HCT116 (cell line): ENCODE data around the gene IQCN. TPM values are rescaled to one million over a fixed set of nuclear protein-coding genes. Genes with fewer than 3 reads are reported as not detected.
A peak's percentile ranks its signal among the peaks of the same experiment; 100 is the strongest.

ENCODE experiments used
- ATAC-seq: fragments of 200-7000 bp; cut with Tn5 transposase; 2 replicates; pipeline ENCODE4 v1.9.1; 2020; ENCODE audit warnings: mild to moderate bottlenecking, moderate library complexity
- BruUV-seq: library from RNA; stranded (reverse); fragments of 400-500 nt; replicated peaks from 2 replicates; lab custom pipeline; 2021; lab: Mats Ljungman, UMichigan
- CTCF ChIA-PET: fragments of 300-600 bp; sonication (Branson Sonifier 250); formaldehyde crosslinking; loops from one replicate; lab custom pipeline; 2021; ENCODE audit warnings: antibody characterized with exemption; lab: Charles Lee
- POLR2A ChIA-PET: fragments of 300-600, 350-600 bp; sonication (Branson Sonifier 250); formaldehyde crosslinking; loops from one replicate; lab custom pipeline; 2021; ENCODE audit warnings: antibody characterized with exemption; lab: Charles Lee
- RAD21 ChIA-PET, 2 experiments: fragments of 300-600 bp; sonication (Branson Sonifier 250); formaldehyde crosslinking; loops; one replicate each; lab custom pipeline; 2023; ENCODE audit warnings: low total read pairs in 2 of 2; ENCODE audit not compliant: uncharacterized antibody in 2 of 2, unreplicated experiment in 2 of 2, low non-redundant PET in 1 of 2; lab: Charles Lee
- DNase-seq: peaks from one replicate; pipeline ENCODE4 v3.0.0-alpha.2; 2010; ENCODE audit warnings: low read depth, low spot score
- H2AFZ ChIP-seq: fragments of 200-600 bp; shearing (Covaris generic), sonication (generic); 2 replicates; pipeline ENCODE4 v1.6.1; 2017; ENCODE audit warnings: low read depth, mixed run types, mixed read lengths, antibody characterized with exemption, low read length; ENCODE audit not compliant: poor library complexity, severe bottlenecking
- H3K27ac ChIP-seq: 2 replicates; pipeline ENCODE4 v1.5.1; 2012; ENCODE audit warnings: low read depth, low read length
- H3K27me3 ChIP-seq: fragments of 200-600 bp; sonication (generic); 2 replicates; pipeline ENCODE4 v1.6.1; 2016; ENCODE audit warnings: mixed run types, low read length, mixed read lengths; ENCODE audit not compliant: insufficient read depth
- H3K36me3 ChIP-seq, 2 experiments: fragments of 200-500 bp in 1 of 2; fragments of 200-600 bp in 1 of 2; sonication (Bioruptor generic) in 1 of 2; sonication (generic) in 1 of 2; 2 replicates each; pipeline versions ENCODE4 v1.5.1 to v1.6.1; 2014 to 2016; ENCODE audit warnings: low read length in 2 of 2, inconsistent platforms in 1 of 2, mixed read lengths in 1 of 2, mixed run types in 1 of 2; ENCODE audit not compliant: insufficient read depth in 2 of 2, control insufficient read depth in 1 of 2
- H3K4me1 ChIP-seq, 2 experiments: fragments of 200-600 bp in 1 of 2; sonication (generic) in 1 of 2; 2 replicates each; pipeline versions ENCODE4 v1.5.1 to v1.6.1; 2012 to 2017; ENCODE audit warnings: low read length in 2 of 2, inconsistent platforms in 1 of 2, mild to moderate bottlenecking in 1 of 2, mixed read lengths in 1 of 2, mixed run types in 1 of 2, moderate library complexity in 1 of 2; ENCODE audit not compliant: insufficient read depth in 2 of 2, control insufficient read depth in 1 of 2
- H3K4me2 ChIP-seq: fragments of 200-600 bp; sonication (generic); 2 replicates; pipeline ENCODE4 v1.6.1; 2017; ENCODE audit warnings: mixed run types, low read length, mixed read lengths
- H3K4me3 ChIP-seq, 2 experiments: fragments of 200-600 bp in 1 of 2; sonication (generic) in 1 of 2; replicated peaks in 1 of 2; 2 replicates each; pipeline ENCODE4 v1.5.1; 2011 to 2016; ENCODE audit warnings: low read length in 2 of 2, control low read depth in 1 of 2, low read depth in 1 of 2, mild to moderate bottlenecking in 1 of 2, mixed read lengths in 1 of 2, mixed run types in 1 of 2
- H3K79me2 ChIP-seq: fragments of 200-600 bp; sonication (generic); 2 replicates; pipeline ENCODE4 v1.6.1; 2017; ENCODE audit warnings: mild to moderate bottlenecking, mixed run types, low read length, moderate library complexity, mixed read lengths; ENCODE audit not compliant: insufficient read depth
- H3K9ac ChIP-seq: fragments of 200-600 bp; sonication (generic); 2 replicates; pipeline ENCODE4 v1.6.1; 2016; ENCODE audit warnings: low read length, mixed read lengths
- H3K9me2 ChIP-seq: fragments of 200-600 bp; sonication (generic), shearing (Covaris generic); 2 replicates; pipeline ENCODE4 v1.6.1; 2017; ENCODE audit warnings: mixed run types, mild to moderate bottlenecking, moderate library complexity; ENCODE audit not compliant: insufficient read depth
- H3K9me3 ChIP-seq, 2 experiments: fragments of 200-500 bp in 1 of 2; fragments of 200-600 bp in 1 of 2; sonication (Bioruptor generic) in 1 of 2; sonication (generic) in 1 of 2; 2 replicates each; pipeline ENCODE4 v1.6.1; 2014 to 2017; ENCODE audit warnings: low read length in 2 of 2, mixed read lengths in 2 of 2, inconsistent platforms in 1 of 2, low read depth in 1 of 2, mild to moderate bottlenecking in 1 of 2, mixed run types in 1 of 2, moderate library complexity in 1 of 2; ENCODE audit not compliant: control insufficient read depth in 1 of 2, insufficient read depth in 1 of 2
- H4K20me1 ChIP-seq: fragments of 200-600 bp; sonication (generic), shearing (Covaris generic); 2 replicates; pipeline ENCODE4 v1.6.1; 2017; ENCODE audit warnings: mixed run types, mild to moderate bottlenecking, moderate library complexity; ENCODE audit not compliant: insufficient read depth
- CBX3 ChIP-seq: IDR thresholded peaks from 2 replicates; pipeline ENCODE4 v1.6.1; 2012; ENCODE audit warnings: low read depth
- EZH2 ChIP-seq: fragments of 200-600 bp; sonication (generic); IDR thresholded peaks from 2 replicates; pipeline ENCODE4 v1.6.1; 2017; ENCODE audit warnings: antibody characterized with exemption, mixed run types
- POLR2AphosphoS5 ChIP-seq: IDR thresholded peaks from 2 replicates; pipeline ENCODE4 v1.6.1; 2011; ENCODE audit warnings: mild to moderate bottlenecking, low read depth, low read length, moderate library complexity
- SIN3A ChIP-seq: IDR thresholded peaks from 2 replicates; pipeline ENCODE4 v1.6.1; 2012; ENCODE audit warnings: low read depth
- TCF7L2 ChIP-seq: IDR thresholded peaks from 2 replicates; pipeline ENCODE4 v1.7.0; 2011; ENCODE audit warnings: borderline replicate concordance, inconsistent platforms; ENCODE audit not compliant: insufficient read depth, insufficient read length; ENCODE audit errors: extremely low read depth
- ZFX ChIP-seq: fragments of 450-650 bp; IDR thresholded peaks from 2 replicates; pipeline ENCODE4 v1.6.1; 2017
- intact Hi-C: fragments of 100-400 bp; cut with micrococcal nuclease; formaldehyde crosslinking; loops from 2 replicates; pipeline ENCODE4 v1.10.0; 2022
- total RNA-seq: library from RNA; stranded (reverse); gene quantifications from one replicate; pipeline ENCODE4 v1.2.1, GENCODE V29; 2021; ENCODE audit not compliant: unreplicated experiment
- TF ChIP-seq, protein P1 (sequence below): IDR thresholded peaks from 2 replicates; pipeline ENCODE4 v1.6.1; 2012; ENCODE audit warnings: low read depth
- TF ChIP-seq, protein P2 (sequence below): IDR thresholded peaks from 2 replicates; pipeline ENCODE4 v1.6.1; 2012
- TF ChIP-seq, protein P3 (sequence below): IDR thresholded peaks from 2 replicates; pipeline ENCODE4 v1.6.1; 2012

IQCN gene
- total RNA-seq, 1 experiment from 2014 or later = 4.8 TPM

DNA sequence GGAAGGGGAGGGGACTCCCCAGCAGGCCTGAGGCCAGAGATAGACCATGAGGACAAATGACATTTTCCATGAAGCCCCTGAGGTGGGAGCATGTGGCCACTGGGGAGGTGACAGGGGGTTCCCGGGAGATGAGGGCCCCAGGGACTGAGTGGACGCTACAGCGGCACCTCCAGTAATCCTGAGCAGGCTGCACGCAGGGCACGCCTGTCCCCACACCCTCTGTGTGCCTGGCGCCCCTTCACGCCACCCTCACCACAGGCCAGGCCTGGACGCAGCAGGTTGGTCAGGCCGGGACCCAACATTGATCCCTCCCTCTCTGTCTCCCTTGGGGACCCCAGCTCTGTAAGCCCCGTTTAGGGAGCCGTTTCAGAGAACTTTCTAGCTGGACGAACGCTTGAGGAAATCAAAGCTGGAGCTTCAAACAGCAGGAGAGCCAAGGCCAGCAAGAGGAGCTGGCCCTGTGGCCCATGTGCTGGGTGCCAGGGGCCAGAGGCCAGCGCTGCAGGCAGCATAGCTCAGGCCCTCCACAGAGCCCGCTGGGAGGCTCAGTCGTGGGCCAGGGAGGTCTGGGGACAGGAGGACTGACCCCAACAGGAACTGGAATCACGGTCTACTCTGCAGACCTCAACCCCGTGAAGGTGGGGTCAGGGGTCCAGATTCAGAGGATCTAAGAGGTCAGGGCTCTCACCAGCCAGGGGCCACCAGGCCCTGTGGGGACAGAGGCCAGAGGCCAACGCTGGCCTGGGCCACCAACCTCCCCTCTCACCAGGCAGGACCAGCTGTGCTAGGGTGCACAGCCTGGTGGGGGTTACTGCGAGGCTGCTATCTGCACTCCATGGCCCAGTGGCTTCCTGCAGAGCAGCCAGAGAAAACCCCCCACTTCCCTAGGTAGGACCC, 34.0 kb upstream of the IQCN start:
- intact Hi-C loops = no loop called here
- Histone ChIP-seq H3K9ac (no peak overlapping the region), H2AFZ (no peak overlapping the region), H3K4me1 (peaks cover 21 to 30% of the 10 kb centered on the region in 2 experiments), H3K4me2 (no peak overlapping the region), H4K20me1 (no peaks in the 10 kb centered on the region), H3K79me2 (peaks cover 14% of the 10 kb centered on the region; the same call in 1 of the 2 replicates), H3K27ac (peak overlapping the region; percentile 42; the same call in 1 of the 2 replicates), H3K4me3 (no peak overlapping the region), H3K9me3 (no peaks in the 10 kb centered on the region), H3K27me3 (no peaks in the 10 kb centered on the region), H3K9me2 (no peaks in the 10 kb centered on the region), H3K36me3 (peaks cover 15 to 53% of the 10 kb centered on the region in 2 experiments; a peak in 3 of 4 replicates)
- BruUV-seq = no TSS peak
- ChIA-PET RAD21 (no interaction called here), CTCF (interaction anchor here (1.0 kb wide), 1 partner anchor 29 kb away, joined by 5 read pairs; no protein-coding TSS in a partner anchor), POLR2A (no interaction called here)
- TF ChIP-seq SIN3A (no peak), POLR2AphosphoS5 (0 out of 2 replicates have a peak, but pooled peaks have one; percentile 22)
- ATAC-seq = no peak
- DNase-seq = no peak

DNA sequence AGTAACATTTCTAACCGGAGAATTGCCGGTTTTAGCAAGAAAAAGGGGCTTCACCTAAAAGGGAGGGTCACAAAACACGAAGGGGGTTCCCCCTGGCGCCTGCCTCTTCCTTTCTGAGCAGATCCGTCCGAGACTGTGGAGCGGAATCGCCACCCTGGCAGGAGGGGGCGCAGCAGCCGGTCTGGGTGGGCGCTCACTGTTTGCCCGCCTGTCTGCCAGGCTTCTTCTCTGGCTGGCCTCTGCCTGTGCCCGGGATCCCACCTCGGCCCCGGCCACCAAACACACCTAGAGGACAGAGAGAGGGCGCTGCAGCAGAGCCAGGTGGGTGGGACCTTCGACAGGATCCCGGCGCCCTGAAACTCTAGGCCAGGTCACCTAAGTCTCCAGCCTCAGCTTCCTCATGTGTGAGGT, 33.0 kb upstream of the IQCN start:
- no peak overlapping the region for H3K4me3 ChIP-seq
- ChIA-PET RAD21 (no interaction called here), CTCF (no interaction called here), POLR2A (interaction anchor here (0.7 kb wide), 1 partner anchor 26 kb away, joined by 3 read pairs; the partner anchor contains the start of gene JUND)
- BruUV-seq = no TSS peak
- TF ChIP-seq TCF7L2 (no peak), EZH2 (no peak), ZFX (no peak), CBX3 (no peak)
- TF ChIP-seq, protein P1, sequence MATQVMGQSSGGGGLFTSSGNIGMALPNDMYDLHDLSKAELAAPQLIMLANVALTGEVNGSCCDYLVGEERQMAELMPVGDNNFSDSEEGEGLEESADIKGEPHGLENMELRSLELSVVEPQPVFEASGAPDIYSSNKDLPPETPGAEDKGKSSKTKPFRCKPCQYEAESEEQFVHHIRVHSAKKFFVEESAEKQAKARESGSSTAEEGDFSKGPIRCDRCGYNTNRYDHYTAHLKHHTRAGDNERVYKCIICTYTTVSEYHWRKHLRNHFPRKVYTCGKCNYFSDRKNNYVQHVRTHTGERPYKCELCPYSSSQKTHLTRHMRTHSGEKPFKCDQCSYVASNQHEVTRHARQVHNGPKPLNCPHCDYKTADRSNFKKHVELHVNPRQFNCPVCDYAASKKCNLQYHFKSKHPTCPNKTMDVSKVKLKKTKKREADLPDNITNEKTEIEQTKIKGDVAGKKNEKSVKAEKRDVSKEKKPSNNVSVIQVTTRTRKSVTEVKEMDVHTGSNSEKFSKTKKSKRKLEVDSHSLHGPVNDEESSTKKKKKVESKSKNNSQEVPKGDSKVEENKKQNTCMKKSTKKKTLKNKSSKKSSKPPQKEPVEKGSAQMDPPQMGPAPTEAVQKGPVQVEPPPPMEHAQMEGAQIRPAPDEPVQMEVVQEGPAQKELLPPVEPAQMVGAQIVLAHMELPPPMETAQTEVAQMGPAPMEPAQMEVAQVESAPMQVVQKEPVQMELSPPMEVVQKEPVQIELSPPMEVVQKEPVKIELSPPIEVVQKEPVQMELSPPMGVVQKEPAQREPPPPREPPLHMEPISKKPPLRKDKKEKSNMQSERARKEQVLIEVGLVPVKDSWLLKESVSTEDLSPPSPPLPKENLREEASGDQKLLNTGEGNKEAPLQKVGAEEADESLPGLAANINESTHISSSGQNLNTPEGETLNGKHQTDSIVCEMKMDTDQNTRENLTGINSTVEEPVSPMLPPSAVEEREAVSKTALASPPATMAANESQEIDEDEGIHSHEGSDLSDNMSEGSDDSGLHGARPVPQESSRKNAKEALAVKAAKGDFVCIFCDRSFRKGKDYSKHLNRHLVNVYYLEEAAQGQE = no peak
- TF ChIP-seq, protein P2, sequence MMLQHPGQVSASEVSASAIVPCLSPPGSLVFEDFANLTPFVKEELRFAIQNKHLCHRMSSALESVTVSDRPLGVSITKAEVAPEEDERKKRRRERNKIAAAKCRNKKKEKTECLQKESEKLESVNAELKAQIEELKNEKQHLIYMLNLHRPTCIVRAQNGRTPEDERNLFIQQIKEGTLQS = no peak
- TF ChIP-seq, protein P3, sequence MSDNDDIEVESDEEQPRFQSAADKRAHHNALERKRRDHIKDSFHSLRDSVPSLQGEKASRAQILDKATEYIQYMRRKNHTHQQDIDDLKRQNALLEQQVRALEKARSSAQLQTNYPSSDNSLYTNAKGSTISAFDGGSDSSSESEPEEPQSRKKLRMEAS = no peak
- H3K27ac ChIP-seq = peak overlapping the region; percentile 27; the same call in 1 of the 2 replicates
- intact Hi-C loops = no loop called here
- peaks cover 4% of the 10 kb centered on the region; the same call in 1 of the 2 replicates for H3K79me2 ChIP-seq
- peaks cover 15 to 44% of the 10 kb centered on the region in 2 experiments; a peak in 3 of 4 replicates for H3K36me3 ChIP-seq
- DNase-seq = no peak
- no peak overlapping the region for H3K9ac ChIP-seq
- peaks cover 31 to 40% of the 10 kb centered on the region in 2 experiments for H3K4me1 ChIP-seq
- no peak overlapping the region for H2AFZ ChIP-seq
- H3K27me3 ChIP-seq = no peaks in the 10 kb centered on the region
- H3K4me2 ChIP-seq = no peak overlapping the region
- H3K9me3 ChIP-seq = no peaks in the 10 kb centered on the region
- no peaks in the 10 kb centered on the region for H4K20me1 ChIP-seq
- ATAC-seq = no peak
- H3K9me2 ChIP-seq = no peaks in the 10 kb centered on the region
